NCI-H1417 treated with DMSO at 0.1 percent for 48 hours (cell line): ENCODE results near the gene GRB10.

ENCODE experiments used
- DNase-seq: peaks from one replicate; lab custom pipeline; 2025; lab: John Stamatoyannopoulos, UW

Gene GRB10

DNA sequence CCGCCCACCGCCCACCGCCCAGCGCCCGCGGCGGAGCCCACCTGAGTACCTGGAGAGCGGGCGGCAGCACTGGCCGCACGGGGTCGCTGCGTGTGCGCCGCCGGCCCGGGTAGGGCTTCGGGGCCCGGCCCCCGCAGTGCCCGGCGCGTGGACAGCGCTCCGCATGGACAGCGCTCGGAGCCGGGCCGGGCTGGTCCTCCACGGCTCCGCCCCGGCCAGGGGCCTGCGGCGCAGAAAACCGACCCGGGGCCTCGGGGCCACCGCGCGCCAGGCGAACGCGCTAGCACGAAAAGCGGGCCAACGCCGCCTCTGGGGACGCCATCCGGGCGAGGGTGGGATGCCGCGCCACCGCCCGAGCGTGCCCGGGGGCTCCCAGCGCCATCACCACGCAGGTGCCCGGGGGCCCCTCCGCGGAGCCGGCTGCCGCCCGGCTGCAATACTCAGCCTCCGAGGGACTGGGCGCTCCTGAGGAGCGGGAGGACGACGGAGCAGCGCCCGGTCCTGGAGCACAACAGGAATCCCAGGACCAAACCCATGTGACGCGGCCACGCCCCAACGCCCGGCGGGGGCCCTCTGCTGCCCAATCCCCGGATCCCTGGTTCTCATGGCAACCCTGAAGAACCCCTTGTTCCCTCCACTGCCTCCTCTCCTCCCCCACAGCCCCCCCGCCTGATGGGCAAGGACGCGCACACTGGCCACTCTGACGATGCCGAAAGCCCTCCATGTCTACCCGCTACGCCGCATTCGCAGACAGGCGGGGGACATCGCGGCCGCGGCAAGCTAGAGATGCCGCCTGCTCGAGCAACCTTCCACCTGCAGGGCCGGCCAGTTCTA lies at the start of gene GRB10:
Gene GRB10, minus strand, starts transcription at position 522 of the 834 bp plus-strand sequence. CDS start 50,574 bp downstream, outside the sequence.
- DNase-seq, result no peak

DNA sequence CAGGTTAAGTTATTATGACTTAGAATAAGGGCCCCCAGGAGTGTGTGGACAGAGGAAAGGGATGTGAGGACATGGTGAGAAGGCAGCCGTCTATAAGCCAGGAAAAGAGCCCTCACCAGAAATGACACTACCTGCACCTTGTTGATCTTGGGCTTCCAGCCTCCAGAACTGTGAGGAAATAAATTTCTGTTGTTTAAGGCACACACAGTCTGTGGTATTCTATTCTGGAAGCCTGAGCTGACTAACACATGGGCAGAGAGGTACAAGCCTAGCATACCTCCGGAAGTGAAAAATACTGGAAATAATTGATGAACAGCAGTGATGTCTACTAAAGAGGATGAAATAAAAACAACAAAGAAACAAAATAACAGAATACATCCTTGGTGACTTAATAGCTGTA lies 46.1 kb upstream of the GRB10 start:
- no peak for DNase-seq

DNA sequence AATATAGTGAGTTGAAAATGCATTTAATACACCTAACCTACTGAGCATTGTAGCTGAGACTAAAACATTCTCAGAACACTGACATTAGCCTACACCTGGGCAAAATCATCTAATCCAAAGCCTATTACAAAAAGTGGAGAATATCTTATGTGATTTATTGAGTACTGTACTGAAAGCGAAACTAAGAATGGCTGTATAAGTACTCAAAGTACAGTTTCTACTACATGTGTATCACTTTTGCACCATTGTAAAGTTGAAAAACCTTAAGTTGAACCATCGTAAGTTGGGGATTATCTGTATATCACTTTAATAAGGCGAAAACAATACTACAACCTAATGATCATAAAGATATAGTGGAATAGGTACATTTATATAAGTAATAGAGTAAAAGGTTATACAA lies 45.4 kb upstream of the GRB10 start:
- DNase-seq, result no peak

DNA sequence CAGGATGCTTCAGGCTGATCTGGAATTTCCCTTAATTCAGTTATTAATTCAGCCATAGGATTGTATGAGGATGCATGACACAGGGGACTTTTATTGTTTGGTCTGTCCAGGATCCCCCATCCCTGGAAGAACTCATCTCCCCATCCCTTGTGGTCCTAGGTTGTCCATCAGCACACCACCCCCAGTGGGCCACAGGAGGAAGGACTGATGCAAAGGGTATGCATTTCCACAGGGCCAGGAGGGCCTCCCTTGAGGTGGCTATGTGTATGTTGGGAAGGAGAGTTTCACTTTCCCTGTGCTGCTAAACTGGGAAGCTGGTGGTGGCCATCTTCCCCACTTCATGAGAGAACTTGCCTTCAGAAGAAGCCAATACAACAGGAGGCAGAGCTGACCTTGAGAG lies 44.6 kb upstream of the GRB10 start:
- DNase-seq, result no peak

DNA sequence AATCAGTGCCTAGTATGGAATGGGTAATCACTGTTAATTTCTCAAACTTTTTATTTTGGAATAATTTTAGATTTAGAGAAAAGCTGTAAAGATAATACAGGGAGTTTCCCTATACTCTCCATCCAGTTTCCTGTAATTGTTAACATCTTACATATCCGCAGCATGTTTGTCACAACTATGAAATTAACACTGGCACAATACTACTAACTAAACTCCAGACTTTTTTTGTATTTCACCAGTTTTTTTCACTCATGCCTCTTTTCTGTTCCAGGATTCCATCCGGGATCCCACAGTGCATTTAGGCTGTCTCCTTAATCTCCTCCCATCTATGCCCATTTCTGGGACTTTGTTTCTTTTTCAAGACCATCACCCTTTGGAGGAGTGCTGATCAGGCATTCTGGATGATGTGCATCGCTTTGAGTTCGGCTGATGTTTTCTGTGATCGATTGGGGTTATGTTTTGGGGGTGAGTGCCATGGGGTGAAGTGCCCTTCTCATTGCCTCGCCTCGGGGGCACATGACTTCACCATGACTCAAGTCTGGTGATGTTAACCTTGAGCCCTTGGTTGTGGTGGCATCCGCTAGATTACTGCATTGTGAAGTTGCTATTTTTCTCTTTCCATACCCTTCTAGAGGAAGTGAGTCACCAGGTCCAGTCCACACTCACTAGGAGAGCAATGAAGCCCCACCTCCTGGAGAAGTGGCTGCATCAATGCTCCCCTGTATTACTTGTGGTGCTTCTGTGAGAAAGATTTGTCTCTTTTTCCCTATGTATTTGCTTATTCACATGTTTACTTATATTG lies 43.9 kb upstream of the GRB10 start:
- no peak for DNase-seq

DNA sequence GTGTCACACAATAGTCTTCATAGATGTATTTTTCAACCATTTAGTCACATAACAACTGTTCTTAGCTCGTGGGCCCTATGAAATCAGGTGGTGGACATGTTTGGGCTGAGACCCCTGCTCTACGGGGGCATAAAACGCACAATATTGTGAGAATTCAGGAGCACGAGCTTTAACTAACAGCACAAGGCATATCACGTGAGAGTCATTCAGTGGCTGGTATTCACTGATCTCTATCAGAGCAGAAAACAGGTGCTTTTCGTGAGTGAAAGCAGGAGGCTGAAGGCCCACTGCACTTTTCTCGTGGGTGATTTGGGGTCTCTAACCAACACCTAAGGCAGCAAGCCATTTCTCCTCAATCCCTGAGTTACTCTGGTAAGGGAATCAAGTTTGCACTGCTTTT lies 42.8 kb upstream of the GRB10 start:
- DNase-seq, result no peak

DNA sequence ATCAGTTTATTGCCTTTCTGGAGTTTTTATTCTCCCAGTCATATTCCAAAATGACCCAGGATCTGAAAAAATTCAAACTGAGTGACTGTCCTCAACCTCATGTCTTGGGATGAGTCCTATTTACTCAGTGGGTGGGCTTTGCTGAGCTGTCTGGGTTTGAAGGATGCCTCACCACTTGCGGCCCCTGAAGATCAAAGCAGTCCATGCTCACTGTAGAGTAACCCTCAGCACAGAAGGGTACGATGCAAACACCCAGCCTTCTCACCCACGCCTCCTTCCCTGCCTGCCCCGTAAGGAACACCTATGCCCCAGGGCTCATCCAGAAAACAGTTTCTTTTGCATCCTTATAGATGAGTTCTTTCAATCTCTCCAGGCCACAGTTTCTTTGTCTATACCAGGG lies 42.2 kb upstream of the GRB10 start:
- no peak for DNase-seq

DNA sequence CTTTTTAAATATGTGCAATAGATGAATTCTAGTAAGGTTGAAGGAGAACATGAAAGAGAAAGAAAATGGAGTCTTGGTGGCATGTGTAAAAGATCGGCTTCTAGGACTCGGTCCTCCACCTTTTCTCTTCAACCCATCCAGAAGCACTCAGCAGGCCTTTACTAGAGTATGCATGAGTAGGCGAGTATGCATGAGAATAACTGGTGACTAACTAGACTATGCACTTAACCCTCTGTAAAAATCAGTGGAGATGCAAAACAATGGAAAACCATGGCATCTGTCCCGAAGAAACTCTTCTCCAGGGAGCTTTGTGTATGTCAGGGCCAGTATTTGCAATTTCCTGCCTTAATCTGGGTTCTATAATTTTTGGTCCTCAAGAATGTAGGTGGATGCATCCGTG lies 40.0 kb upstream of the GRB10 start:
- DNase-seq, result no peak

DNA sequence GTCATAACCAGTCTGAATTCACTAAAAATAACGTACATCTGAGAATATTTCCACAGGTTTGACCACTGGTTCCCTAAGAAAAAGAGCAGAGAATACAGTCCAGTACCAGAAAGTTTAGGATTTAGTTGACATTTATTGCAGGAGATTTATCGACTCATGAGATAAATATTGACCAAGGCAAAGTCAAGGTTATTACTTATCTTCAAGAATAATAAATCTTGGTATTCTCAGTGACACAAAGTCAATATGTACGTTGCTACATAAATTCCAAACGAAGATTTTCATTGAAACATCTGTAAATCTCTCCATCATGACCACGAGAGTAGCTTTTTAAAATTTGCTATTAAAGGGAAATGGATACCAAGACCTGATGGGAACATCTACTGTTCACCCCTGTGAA lies 39.4 kb upstream of the GRB10 start:
- DNase-seq, result no peak

DNA sequence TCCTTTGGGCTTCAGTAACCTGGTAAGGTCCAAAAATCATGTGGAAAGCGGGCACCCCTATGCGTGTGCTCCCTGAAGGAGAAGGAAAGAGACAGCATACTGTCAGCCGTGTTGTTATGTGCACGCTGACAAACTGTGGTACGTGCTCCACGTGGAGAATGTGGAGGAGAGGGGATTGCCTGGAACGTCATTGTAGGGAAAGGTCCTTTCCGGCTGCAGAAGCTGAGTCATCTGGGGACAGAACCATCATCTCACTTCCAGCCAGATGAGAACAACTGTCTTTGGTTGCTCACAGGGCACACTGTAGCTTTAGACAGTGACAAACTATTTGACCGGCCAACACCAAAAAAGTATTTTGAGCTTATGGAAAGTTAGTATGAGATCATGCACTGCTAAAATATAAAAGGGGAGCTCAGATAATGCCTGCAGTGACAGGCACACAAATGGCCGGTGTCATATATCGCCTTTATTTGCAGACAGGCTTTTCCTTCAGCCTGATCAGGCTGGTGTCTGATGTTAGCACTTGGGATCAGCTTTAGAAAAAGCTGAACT lies 38.8 kb upstream of the GRB10 start:
- no peak for DNase-seq

DNA sequence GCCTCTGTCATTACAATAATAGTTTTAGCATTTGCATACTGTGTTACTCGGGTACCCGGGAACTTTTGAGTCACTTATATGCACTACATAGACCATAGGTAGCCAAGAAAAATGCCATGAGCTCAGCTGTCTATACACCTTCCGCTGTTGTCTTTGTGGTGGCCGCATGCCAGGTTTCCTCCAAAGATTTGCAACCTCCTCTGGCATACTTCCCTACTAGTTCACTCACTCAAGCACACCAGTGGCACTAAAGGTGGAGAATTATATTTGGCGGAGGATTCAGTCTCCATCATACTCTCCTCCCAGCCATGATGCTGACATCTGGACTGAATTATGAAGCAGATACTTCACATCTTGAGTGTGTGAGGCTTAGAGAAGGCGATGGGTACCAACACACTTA lies 35.6 kb upstream of the GRB10 start:
- no peak for DNase-seq

DNA sequence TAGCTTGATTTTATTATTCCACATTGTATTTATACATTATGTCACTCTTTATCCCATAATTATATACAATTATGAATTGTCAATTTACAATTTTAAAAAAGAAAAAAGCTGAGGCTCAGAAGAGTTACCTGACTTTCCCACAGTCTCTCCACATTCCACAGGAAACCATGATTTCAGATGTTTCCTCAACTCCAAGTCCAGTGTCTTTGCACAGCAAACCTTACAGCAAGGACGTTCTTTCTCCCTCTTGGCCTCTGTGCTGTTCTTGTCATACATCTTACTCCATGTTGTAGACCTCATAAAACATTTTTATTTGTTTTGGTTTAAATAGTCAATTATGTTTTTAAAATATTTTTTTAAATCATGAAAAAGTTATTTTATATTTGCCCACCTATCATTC lies 34.9 kb upstream of the GRB10 start:
- no peak for DNase-seq

DNA sequence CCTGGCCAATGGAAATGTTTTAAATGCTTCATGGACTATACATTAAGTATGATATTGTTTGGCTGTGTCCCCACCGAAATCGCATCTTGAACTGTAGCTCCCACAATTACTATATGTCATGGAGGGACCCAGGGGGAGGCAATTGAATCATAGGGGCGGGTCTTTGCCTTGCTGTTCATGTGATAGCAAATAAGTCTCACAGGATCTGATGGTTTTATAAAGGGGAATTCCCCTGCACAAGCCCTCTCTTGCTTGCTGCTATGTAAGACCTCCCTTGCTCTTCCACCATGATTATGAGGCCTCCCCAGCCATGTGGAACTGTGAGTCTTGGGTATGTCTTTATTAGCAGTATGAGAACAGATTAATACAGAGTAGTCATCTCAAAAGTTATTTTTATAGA lies 32.4 kb upstream of the GRB10 start:
- DNase-seq, result no peak

DNA sequence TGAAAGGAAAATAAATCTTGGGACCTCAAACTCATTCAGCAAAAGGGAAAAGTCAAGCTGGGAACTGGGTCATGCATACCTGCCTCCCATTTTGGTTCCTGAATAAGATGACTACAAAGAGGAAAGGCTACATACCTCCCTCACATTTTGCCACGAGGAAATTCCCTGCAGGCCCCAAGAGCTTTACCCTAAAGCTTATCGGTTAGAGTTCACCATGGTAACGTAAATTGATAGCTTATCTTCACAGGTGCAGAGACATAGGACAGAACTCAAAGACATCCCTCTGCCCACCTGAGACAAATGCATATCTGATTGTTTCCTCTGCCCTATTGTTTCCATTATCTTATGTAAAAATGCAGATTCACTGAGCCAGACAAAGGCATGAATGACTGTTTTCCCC lies 31.5 kb upstream of the GRB10 start:
- DNase-seq, result no peak

DNA sequence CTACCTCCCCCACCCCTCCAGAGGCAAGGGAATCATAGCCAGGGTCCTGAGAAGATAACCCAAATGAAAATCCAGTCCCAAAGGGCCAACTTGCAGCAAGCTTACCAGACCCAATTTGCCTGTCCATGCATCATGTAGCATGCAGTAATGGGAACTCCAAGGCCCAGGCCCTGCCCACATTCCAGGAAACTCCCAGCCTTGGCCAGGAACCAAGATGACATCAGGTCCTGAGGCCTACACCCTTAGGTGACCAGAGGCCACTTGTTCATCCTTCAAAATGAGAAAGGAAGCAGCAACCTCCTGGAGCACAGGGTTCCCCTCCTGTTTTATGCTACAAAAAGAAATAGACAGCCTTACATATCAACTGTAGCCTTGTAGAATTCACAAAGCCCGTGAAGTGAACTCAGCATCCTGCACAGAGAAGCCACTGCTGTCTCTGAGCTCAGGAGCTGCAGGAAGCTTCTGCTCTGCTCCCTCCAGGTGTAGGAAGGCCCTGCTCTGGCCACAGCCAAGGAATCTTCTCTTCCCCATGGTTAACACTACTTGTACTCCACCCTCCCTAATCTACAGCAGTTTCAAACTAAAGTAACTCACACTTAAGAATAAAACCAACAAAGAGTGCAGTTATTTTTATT lies 30.3 kb upstream of the GRB10 start:
- no peak for DNase-seq

DNA sequence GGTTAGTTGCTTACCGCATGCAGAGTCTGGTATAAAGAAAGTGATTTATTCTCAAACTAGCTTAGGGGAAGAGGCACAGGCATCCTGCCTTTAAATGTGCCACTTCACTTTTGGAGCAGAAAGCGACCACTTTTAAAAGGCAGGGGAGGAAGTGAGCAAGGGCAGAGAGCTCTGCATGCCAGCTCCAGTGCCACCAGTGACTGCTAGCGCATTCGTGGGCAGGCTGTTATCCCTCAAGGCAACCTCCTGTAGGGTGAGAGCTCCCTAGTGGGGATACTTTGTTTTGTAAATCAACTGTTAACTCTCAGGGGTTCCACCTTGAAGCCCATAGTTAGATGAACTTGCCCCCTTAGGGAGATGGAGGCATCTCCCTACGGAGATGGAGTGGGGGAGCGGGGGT lies 29.4 kb upstream of the GRB10 start:
- DNase-seq, result no peak

DNA sequence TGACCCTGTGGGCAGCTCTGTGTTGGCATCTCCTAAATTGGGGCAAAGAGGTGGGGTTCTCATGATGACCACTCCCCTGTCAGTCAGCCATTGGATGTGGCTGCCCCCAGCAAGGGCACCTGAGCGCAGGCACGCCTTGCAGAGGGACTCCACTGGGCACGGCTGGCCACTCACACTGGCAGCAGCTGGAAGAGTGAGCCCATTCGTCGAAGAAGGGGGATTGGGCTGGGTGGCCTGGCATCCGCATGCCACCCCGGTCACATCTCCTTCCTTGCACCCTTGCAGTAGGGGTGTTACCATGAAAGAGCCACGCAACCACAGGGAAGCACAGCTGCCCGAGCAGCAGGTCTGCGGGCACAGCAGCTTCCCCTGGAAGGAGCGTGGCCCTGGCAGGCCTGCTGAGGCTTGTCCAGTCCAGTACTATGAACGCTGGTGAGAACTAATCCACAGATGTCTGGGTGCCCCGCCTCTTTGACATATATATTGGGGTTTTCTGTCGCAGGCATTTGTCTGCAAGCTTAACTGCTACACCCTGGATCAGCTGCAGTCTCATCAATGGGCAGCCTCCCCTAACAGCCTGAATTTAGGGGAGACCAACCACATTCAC lies 25.7 kb upstream of the GRB10 start:
- DNase-seq, result no peak

DNA sequence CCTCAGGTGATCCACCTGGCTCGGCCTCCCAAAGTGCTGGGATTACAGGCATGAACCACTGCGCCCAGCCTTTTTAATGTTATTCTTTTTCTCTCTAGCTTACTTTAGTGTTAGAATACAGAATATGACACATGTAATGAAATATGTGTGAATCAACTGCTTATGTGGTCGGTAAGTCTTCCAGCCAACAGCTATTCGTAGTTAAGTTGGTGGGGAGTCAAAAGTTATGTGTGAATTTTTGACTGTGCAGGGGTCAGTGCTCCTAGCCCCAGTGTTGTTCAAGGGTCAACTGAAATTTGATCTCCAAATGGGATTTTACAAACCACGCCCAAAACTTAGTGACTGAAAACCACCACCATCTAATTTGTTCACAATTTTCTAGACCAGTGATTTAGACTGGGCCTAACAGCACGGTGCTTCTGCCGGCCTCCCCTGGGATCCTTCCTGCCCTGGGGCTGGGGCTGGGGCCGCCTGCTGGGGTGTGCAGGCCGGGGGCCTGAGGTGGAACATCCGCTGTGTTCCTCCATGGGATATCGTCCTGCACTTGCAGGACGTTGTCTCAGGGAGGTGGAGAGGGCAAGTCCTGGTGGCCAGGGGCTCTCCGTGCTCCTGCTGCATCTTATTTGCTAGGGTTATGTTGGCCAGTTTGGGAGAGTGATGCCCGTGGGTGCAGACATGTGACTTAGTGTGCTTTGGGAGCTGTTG lies 24.5 kb upstream of the GRB10 start:
- no peak for DNase-seq

DNA sequence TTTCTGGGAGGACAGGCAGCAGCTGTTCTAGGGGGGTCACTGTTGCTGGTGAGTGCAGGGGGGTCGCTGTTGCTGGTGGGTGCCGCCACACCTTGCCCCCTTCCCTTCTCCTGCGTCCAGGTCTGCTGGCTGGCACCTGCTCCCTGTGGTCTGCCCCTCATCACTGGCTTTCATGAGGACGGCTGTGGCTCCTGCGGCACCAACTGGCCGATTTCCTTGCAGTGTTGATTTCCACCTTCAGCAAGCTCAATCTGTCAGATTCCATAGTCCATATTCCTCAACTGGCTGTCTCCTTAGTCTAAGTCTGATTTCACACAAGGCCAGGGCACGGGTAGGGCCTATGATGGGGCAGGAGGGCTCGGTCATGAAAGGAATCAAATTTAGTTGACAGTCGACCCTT lies 23.4 kb upstream of the GRB10 start:
- DNase-seq, result no peak

DNA sequence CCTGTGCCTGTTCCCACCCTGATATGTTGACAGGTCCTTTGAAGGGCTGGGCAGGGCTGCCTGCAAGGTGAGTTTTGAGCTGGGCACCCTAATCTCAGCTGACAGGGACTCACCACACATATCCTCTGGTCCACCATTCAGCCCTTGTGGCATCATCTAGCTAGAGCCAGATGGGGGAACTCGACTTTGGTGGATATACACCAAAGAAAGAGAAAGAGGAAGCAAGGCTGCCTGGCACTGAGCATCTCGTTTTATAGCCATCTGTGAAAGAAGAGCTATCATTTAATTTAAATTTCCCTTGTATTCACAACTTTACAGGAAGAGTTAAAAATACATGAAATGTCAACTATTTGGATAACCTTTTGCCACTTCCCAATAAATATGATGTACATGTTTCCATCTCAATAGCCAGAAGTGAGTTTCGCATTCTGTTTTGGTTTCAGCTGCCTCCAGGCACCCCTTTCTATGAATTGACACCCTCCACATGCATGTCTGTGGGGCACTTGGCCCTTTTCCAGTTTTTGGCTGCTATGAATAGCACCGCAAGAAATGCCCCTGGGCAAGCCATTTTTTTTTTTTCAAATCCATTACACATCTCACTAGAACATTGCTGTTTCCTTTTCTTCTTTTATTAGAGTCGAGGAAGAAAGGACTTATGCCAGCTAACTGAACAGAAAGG lies 22.9 kb upstream of the GRB10 start:
- DNase-seq, result no peak
